ENCODE results near the gene MYO9A.

Gene MYO9A

GRCh38 chr15:72146934-72147333 lies 29.0 kb upstream of the MYO9A start:
- no peaks in the 10 kb centered on the region for H3K27me3 Mint-ChIP-seq

GRCh38 chr15:72146221-72146620 lies 28.3 kb upstream of the MYO9A start:
- Mint-ChIP-seq H3K4me1 (ENCODE audit: low read depth) (no peaks in the 10 kb centered on the region), H3K27ac (no peak overlapping the region), H3K4me3 (no peak overlapping the region), H3K9me3 (ENCODE audit: low read depth) (no peaks in the 10 kb centered on the region), H3K36me3 (no peaks in the 10 kb centered on the region), H3K27me3 (no peaks in the 10 kb centered on the region)

More at GRCh38 chr15:72146934-72147333, 29.0 kb upstream of the MYO9A start:
- no peak overlapping the region for H3K4me3 Mint-ChIP-seq
- no peaks in the 10 kb centered on the region for H3K36me3 Mint-ChIP-seq
- no peaks in the 10 kb centered on the region for H3K4me1 Mint-ChIP-seq (ENCODE audit: low read depth)
- no peaks in the 10 kb centered on the region for H3K9me3 Mint-ChIP-seq (ENCODE audit: low read depth)
- no peak overlapping the region for H3K27ac Mint-ChIP-seq

- Mint-ChIP-seq H3K36me3 (no peaks in the 10 kb centered on the region), H3K27ac (no peak overlapping the region), H3K4me1 (ENCODE audit: low read depth) (no peaks in the 10 kb centered on the region), H3K27me3 (no peaks in the 10 kb centered on the region), H3K4me3 (no peak overlapping the region), H3K9me3 (ENCODE audit: low read depth) (no peaks in the 10 kb centered on the region)
Measured at GRCh38 chr15:72141171-72142084, 23.5 kb upstream of the MYO9A start.

- Mint-ChIP-seq H3K4me1 (ENCODE audit: low read depth) (no peaks in the 10 kb centered on the region), H3K36me3 (no peaks in the 10 kb centered on the region), H3K27me3 (no peaks in the 10 kb centered on the region), H3K27ac (no peak overlapping the region), H3K4me3 (no peak overlapping the region), H3K9me3 (ENCODE audit: low read depth) (no peaks in the 10 kb centered on the region)
Measured at GRCh38 chr15:72140088-72140487, 22.1 kb upstream of the MYO9A start.

- no peak overlapping the region for H3K27ac Mint-ChIP-seq
- no peaks in the 10 kb centered on the region for H3K9me3 Mint-ChIP-seq (ENCODE audit: low read depth)
- no peaks in the 10 kb centered on the region for H3K27me3 Mint-ChIP-seq
- no peak overlapping the region for H3K4me3 Mint-ChIP-seq
- H3K36me3 Mint-ChIP-seq, result no peaks in the 10 kb centered on the region
- H3K4me1 Mint-ChIP-seq (ENCODE audit: low read depth), result no peaks in the 10 kb centered on the region
Measured at GRCh38 chr15:72139667-72140066, 21.7 kb upstream of the MYO9A start.

- Mint-ChIP-seq H3K27ac (no peak overlapping the region), H3K27me3 (peaks cover 2% of the 10 kb centered on the region), H3K4me3 (no peak overlapping the region), H3K9me3 (ENCODE audit: low read depth) (no peaks in the 10 kb centered on the region), H3K36me3 (peaks cover 4% of the 10 kb centered on the region), H3K4me1 (ENCODE audit: low read depth) (no peaks in the 10 kb centered on the region)
Measured at GRCh38 chr15:72136170-72137051, 18.5 kb upstream of the MYO9A start.

GRCh38 chr15:72135719-72136118 lies 17.8 kb upstream of the MYO9A start:
- Mint-ChIP-seq H3K4me1 (ENCODE audit: low read depth) (no peaks in the 10 kb centered on the region), H3K4me3 (no peak overlapping the region), H3K36me3 (peaks cover 4% of the 10 kb centered on the region), H3K27me3 (peaks cover 2% of the 10 kb centered on the region), H3K27ac (no peak overlapping the region), H3K9me3 (ENCODE audit: low read depth) (no peaks in the 10 kb centered on the region)

GRCh38 chr15:72133211-72133610 lies 15.3 kb upstream of the MYO9A start:
- H3K27ac Mint-ChIP-seq, result no peak overlapping the region
- H3K27me3 Mint-ChIP-seq, result peaks cover 2% of the 10 kb centered on the region
- H3K4me3 Mint-ChIP-seq, result no peak overlapping the region
- H3K36me3 Mint-ChIP-seq, result peaks cover 4% of the 10 kb centered on the region
- no peaks in the 10 kb centered on the region for H3K9me3 Mint-ChIP-seq (ENCODE audit: low read depth)
- H3K4me1 Mint-ChIP-seq (ENCODE audit: low read depth), result no peaks in the 10 kb centered on the region

- Mint-ChIP-seq H3K4me3 (no peak overlapping the region), H3K27ac (no peak overlapping the region), H3K9me3 (ENCODE audit: low read depth) (no peaks in the 10 kb centered on the region), H3K36me3 (peaks cover 4% of the 10 kb centered on the region), H3K27me3 (peaks cover 2% of the 10 kb centered on the region), H3K4me1 (ENCODE audit: low read depth) (no peaks in the 10 kb centered on the region)
Measured at GRCh38 chr15:72131922-72132321, 14.0 kb upstream of the MYO9A start.

GRCh38 chr15:72130272-72130671 lies 12.3 kb upstream of the MYO9A start:
- Mint-ChIP-seq H3K27me3 (peaks cover 2% of the 10 kb centered on the region), H3K9me3 (ENCODE audit: low read depth) (no peaks in the 10 kb centered on the region), H3K36me3 (peaks cover 4% of the 10 kb centered on the region), H3K4me1 (ENCODE audit: low read depth) (no peaks in the 10 kb centered on the region), H3K27ac (no peak overlapping the region), H3K4me3 (no peak overlapping the region)

- H3K4me3 Mint-ChIP-seq, result no peak overlapping the region
- H3K27ac Mint-ChIP-seq, result no peak overlapping the region
- H3K36me3 Mint-ChIP-seq, result peaks cover 4% of the 10 kb centered on the region
- no peaks in the 10 kb centered on the region for H3K4me1 Mint-ChIP-seq (ENCODE audit: low read depth)
- no peaks in the 10 kb centered on the region for H3K9me3 Mint-ChIP-seq (ENCODE audit: low read depth)
- peaks cover 2% of the 10 kb centered on the region for H3K27me3 Mint-ChIP-seq
Measured at GRCh38 chr15:72128359-72128758, 10.4 kb upstream of the MYO9A start.

- H3K27ac Mint-ChIP-seq, result no peak overlapping the region
- H3K4me3 Mint-ChIP-seq, result no peak overlapping the region
- H3K9me3 Mint-ChIP-seq (ENCODE audit: low read depth), result no peaks in the 10 kb centered on the region
- H3K27me3 Mint-ChIP-seq, result no peaks in the 10 kb centered on the region
- no peaks in the 10 kb centered on the region for H3K4me1 Mint-ChIP-seq (ENCODE audit: low read depth)
- H3K36me3 Mint-ChIP-seq, result no peaks in the 10 kb centered on the region
Measured at GRCh38 chr15:72127724-72128322, 9.9 kb upstream of the MYO9A start.

GRCh38 chr15:72124218-72124617 lies 6.3 kb upstream of the MYO9A start:
- Mint-ChIP-seq H3K9me3 (ENCODE audit: low read depth) (no peaks in the 10 kb centered on the region), H3K4me1 (ENCODE audit: low read depth) (peaks cover 3% of the 10 kb centered on the region), H3K27me3 (no peaks in the 10 kb centered on the region), H3K4me3 (no peak overlapping the region), H3K36me3 (no peaks in the 10 kb centered on the region), H3K27ac (no peak overlapping the region)

GRCh38 chr15:72117486-72118016 lies 399 bp downstream of the MYO9A start:
- no peaks in the 10 kb centered on the region for H3K27me3 Mint-ChIP-seq
- peaks cover 40% of the 10 kb centered on the region for H3K4me1 Mint-ChIP-seq (ENCODE audit: low read depth)
- peak overlapping the region; percentile 87 for H3K27ac Mint-ChIP-seq
- H3K4me3 Mint-ChIP-seq, result peak overlapping the region; percentile 96
- no peaks in the 10 kb centered on the region for H3K9me3 Mint-ChIP-seq (ENCODE audit: low read depth)
- no peaks in the 10 kb centered on the region for H3K36me3 Mint-ChIP-seq

Measured in activated naive CD8-positive, alpha-beta T cell (primary cell).